ENCODE data around the gene RMND5A. TPM values are rescaled to one million over a fixed set of nuclear protein-coding genes. Genes with fewer than 3 reads are reported as not detected.

The RMND5A gene
- total RNA-seq, 1 donor from 2014 or later, result 49.6 TPM

DNA sequence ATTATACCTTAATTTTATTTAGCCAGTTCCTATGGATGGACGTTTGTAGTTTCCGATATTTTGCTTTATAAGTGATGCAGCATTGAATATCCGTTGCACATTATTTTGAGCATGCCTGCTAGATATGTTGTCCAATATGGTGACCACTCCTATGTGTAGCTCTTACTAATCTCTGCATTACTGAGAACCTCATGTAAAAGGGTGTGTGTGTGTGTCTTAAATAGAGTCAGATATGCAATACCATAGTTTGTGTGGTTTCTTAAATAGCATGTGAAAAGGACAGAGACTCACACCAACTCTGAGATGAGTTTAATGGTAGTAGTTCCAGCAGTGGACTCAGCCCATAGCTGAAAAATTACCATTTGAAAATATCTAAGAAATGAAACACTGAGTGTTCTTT lies 38.3 kb downstream of the RMND5A start:
- peaks cover 21% of the 10 kb centered on the region for H3K36me3 Mint-ChIP-seq (ENCODE audit: insufficient read depth)
- no peaks in the 10 kb centered on the region for H3K4me1 Mint-ChIP-seq (ENCODE audit: low read depth)
- TF ChIP-seq, protein P1, sequence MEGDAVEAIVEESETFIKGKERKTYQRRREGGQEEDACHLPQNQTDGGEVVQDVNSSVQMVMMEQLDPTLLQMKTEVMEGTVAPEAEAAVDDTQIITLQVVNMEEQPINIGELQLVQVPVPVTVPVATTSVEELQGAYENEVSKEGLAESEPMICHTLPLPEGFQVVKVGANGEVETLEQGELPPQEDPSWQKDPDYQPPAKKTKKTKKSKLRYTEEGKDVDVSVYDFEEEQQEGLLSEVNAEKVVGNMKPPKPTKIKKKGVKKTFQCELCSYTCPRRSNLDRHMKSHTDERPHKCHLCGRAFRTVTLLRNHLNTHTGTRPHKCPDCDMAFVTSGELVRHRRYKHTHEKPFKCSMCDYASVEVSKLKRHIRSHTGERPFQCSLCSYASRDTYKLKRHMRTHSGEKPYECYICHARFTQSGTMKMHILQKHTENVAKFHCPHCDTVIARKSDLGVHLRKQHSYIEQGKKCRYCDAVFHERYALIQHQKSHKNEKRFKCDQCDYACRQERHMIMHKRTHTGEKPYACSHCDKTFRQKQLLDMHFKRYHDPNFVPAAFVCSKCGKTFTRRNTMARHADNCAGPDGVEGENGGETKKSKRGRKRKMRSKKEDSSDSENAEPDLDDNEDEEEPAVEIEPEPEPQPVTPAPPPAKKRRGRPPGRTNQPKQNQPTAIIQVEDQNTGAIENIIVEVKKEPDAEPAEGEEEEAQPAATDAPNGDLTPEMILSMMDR (IDR thresholded peaks at IDR 0.05; ENCODE audit: unreplicated experiment), result no peak
- H3K9me3 Mint-ChIP-seq (ENCODE audit: low read depth), result no peaks in the 10 kb centered on the region
- no peak overlapping the region for H3K4me3 Mint-ChIP-seq (ENCODE audit: low read depth)
- no peaks in the 10 kb centered on the region for H3K27me3 Mint-ChIP-seq
- DNase-seq (ENCODE audit: low spot score, unreplicated experiment), result no peak
- no peak overlapping the region for H3K27ac Mint-ChIP-seq

DNA sequence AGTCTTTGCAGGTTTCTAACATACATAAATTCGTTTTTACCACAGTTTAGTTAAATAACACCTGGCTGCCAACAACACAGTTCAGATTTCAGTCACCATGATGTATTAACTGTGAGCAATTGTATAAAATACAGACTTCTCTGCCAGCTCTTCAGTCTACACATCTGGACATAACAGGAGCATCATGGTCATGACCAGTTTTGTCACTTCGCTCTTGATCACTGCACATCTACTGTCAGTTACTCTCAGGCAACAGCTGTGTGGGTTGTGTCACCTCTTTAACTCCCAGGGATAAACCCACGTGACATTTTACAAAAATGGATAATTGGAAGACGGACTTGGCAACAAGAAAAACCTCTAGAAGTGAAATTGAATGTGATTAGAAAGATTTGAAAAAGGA lies 40.3 kb downstream of the RMND5A start:
- peaks cover 2% of the 10 kb centered on the region for H3K4me1 Mint-ChIP-seq (ENCODE audit: low read depth)
- H3K9me3 Mint-ChIP-seq (ENCODE audit: low read depth), result no peaks in the 10 kb centered on the region
- DNase-seq (ENCODE audit: low spot score, unreplicated experiment), result no peak
- TF ChIP-seq, protein P1 (IDR thresholded peaks at IDR 0.05; ENCODE audit: unreplicated experiment), result no peak
- no peak overlapping the region for H3K27ac Mint-ChIP-seq
- H3K36me3 Mint-ChIP-seq (ENCODE audit: insufficient read depth), result peaks cover 17% of the 10 kb centered on the region
- no peaks in the 10 kb centered on the region for H3K27me3 Mint-ChIP-seq
- H3K4me3 Mint-ChIP-seq (ENCODE audit: low read depth), result no peak overlapping the region

DNA sequence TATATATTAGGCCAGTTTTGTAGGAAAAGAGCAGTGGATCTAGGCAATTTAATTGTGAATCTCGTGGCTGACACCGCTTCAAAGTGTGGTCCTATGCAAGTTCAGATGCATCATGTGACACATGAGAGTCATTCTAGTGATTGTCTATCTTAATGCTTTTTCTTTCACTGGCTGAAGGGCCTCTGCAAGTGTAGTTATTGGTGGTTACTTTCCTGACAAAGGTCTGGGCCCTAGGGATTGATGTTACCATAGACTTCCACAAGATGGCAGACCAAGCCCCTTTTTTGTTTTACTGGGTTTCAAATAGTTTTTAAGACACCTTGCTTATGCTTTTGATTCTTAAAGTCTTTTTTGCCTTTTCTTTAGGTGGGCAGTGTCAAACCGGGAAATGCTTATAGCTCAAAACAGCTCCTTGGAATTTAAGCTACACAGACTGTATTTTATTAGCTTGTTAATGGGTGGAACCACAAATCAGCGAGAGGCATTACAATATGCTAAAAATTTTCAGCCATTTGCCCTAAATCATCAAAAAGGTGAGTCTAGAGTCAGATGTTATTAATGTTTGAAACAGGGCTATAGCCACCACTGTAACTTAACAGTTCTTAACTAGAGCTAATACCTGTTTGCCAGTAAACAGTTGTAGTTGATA lies 44.7 kb downstream of the RMND5A start:
- TF ChIP-seq, protein P1 (IDR thresholded peaks at IDR 0.05; ENCODE audit: unreplicated experiment), result peak; percentile 69
- Mint-ChIP-seq H3K36me3 (ENCODE audit: insufficient read depth) (peaks cover 10% of the 10 kb centered on the region), H3K4me3 (ENCODE audit: low read depth) (no peak overlapping the region), H3K9me3 (ENCODE audit: low read depth) (no peaks in the 10 kb centered on the region), H3K27ac (peak overlapping the region; percentile 77), H3K27me3 (no peaks in the 10 kb centered on the region), H3K4me1 (ENCODE audit: low read depth) (peaks cover 2% of the 10 kb centered on the region)
- no peak for DNase-seq (ENCODE audit: low spot score, unreplicated experiment)

DNA sequence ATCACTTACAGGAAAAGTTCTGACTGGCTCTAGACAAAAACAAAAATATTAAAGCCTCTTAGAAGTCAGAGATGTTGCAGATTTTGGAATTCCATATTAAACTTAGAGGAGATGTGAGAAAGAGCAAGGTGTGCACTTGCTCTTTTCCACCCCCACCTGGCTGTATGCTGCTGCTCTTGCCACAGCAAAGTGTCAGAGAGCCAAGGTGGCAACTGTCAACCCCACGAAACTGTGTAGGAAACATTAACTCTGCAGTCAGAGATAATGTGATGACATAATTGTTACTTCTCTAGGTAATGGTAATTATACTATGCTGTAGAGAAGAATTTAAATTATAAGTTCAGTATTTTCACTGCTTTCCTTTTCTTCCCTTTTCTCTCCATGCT lies 45.2 kb downstream of the RMND5A start:
- H3K27ac Mint-ChIP-seq, result no peak overlapping the region
- H3K36me3 Mint-ChIP-seq (ENCODE audit: insufficient read depth), result peaks cover 11% of the 10 kb centered on the region
- TF ChIP-seq, protein P1 (IDR thresholded peaks at IDR 0.05; ENCODE audit: unreplicated experiment), result no peak
- H3K27me3 Mint-ChIP-seq, result no peaks in the 10 kb centered on the region
- no peak overlapping the region for H3K4me3 Mint-ChIP-seq (ENCODE audit: low read depth)
- H3K4me1 Mint-ChIP-seq (ENCODE audit: low read depth), result peaks cover 2% of the 10 kb centered on the region
- no peak for DNase-seq (ENCODE audit: low spot score, unreplicated experiment)
- no peaks in the 10 kb centered on the region for H3K9me3 Mint-ChIP-seq (ENCODE audit: low read depth)

DNA sequence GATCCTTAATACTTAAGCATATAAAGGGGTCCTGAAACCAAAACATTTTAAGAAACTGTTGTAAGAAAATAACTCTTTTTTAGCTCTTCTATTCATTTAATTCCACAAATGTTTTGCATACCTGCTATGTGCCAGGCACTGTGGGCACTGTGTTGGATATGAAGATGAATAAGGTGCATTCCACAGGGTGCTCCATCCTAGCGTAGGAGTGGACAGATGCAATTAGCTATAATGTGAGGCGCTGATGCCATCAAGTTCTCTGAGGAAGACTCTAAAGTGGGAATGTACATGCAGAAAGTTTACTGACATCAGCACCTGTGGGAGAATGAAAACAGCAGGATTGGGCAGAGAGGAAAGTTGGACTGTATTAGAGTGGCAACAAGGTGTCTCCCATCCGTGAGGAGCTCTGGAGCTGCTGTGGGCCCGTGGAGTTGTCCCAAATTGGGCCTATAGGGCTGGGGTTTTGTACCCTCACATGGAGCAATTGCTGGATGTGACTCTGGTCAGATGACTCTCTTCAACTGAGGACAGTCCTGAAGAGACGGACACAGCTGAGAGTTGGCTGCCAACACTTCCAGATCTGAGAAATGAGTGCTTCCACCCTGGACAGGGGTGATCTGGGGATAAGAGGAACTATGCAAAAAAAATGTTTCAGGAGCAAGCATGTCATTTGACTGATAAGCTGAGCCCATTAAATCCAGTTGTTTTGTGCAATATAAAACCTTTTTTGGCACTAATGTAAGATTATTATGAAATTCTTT lies 48.3 kb downstream of the RMND5A start:
- Mint-ChIP-seq H3K36me3 (ENCODE audit: insufficient read depth) (peaks cover 24% of the 10 kb centered on the region), H3K9me3 (ENCODE audit: low read depth) (no peaks in the 10 kb centered on the region), H3K4me1 (ENCODE audit: low read depth) (peaks cover 2% of the 10 kb centered on the region), H3K27ac (peak overlapping the region; percentile 33), H3K27me3 (no peaks in the 10 kb centered on the region), H3K4me3 (ENCODE audit: low read depth) (no peak overlapping the region)
- TF ChIP-seq, protein P1 (IDR thresholded peaks at IDR 0.05; ENCODE audit: unreplicated experiment), result no peak
- no peak for DNase-seq (ENCODE audit: low spot score, unreplicated experiment)

All from progenitor cell of endocrine pancreas (in vitro differentiated cells).